ENCODE measurements around the gene CDA. TPM values are rescaled to one million over a fixed set of nuclear protein-coding genes. Genes with fewer than 3 reads are reported as not detected.
A peak's percentile ranks its signal among the peaks of the same experiment; 100 is the strongest.

The CDA gene
- total and polyA plus RNA-seq, 2 experiments from 2014 or later: 2.5 to 13.6 TPM

GRCh38 chr1:20540281-20540680, 48.6 kb upstream of the CDA start (continued):
- TF ChIP-seq REST (IDR thresholded peaks at IDR 0.05; ENCODE audit: unreplicated experiment): no peak
- no peak for TF ChIP-seq EZH2 (IDR thresholded peaks at IDR 0.05; ENCODE audit: low read depth, unreplicated experiment)
- no peak for TF ChIP-seq STAT1 (IDR thresholded peaks at IDR 0.05; ENCODE audit: unreplicated experiment)
- no peak for TF ChIP-seq NANOG (IDR thresholded peaks at IDR 0.05; ENCODE audit: borderline replicate concordance)
- TF ChIP-seq JUNB (IDR thresholded peaks at IDR 0.05; ENCODE audit: unreplicated experiment): no peak
- TF ChIP-seq ZNF331 (CRISPR knock-in tag; IDR thresholded peaks at IDR 0.05; ENCODE audit: low read depth): no peak
- TF ChIP-seq, protein P1, sequence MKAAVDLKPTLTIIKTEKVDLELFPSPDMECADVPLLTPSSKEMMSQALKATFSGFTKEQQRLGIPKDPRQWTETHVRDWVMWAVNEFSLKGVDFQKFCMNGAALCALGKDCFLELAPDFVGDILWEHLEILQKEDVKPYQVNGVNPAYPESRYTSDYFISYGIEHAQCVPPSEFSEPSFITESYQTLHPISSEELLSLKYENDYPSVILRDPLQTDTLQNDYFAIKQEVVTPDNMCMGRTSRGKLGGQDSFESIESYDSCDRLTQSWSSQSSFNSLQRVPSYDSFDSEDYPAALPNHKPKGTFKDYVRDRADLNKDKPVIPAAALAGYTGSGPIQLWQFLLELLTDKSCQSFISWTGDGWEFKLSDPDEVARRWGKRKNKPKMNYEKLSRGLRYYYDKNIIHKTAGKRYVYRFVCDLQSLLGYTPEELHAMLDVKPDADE (IDR thresholded peaks at IDR 0.05): no peak

- Histone ChIP-seq H4K20me1 (replicated peaks; ENCODE audit: insufficient read depth) (no peaks in the 10 kb centered on the region), H3K4me1 (ENCODE audit: insufficient read depth) (peaks cover 2% of the 10 kb centered on the region; the same call in 1 of the 2 replicates), H3K27me3 (ENCODE audit: insufficient read depth) (peaks cover 27% of the 10 kb centered on the region), H3K27ac (ENCODE audit: low read depth) (no peak overlapping the region), H3K36me3 (ENCODE audit: insufficient read depth) (no peaks in the 10 kb centered on the region), H3K4me3 (no peak overlapping the region), H2AFZ (no peak overlapping the region), H3K4me2 (no peak overlapping the region), H3F3A (replicated peaks; ENCODE audit: low read depth) (peaks cover 6% of the 10 kb centered on the region; the same call in 1 of the 2 replicates), H3K9me2 (ENCODE audit: insufficient read depth) (no peaks in the 10 kb centered on the region), H3K79me2 (replicated peaks; ENCODE audit: insufficient read depth) (no peaks in the 10 kb centered on the region)
- H3K27ac Mint-ChIP-seq: no peak overlapping the region
- peak; percentile 79 for ATAC-seq
- no peak overlapping the region for H3K4me3 Mint-ChIP-seq
- TF ChIP-seq STAT1 (IDR thresholded peaks at IDR 0.05; ENCODE audit: unreplicated experiment) (no peak), JUNB (IDR thresholded peaks at IDR 0.05; ENCODE audit: unreplicated experiment) (no peak), CTCF (conservative IDR thresholded peaks at IDR 0.05; ENCODE audit: low read depth in 2 of 2) (no peak), CREB1 (CRISPR knock-in tag; IDR thresholded peaks at IDR 0.05; ENCODE audit: low read depth) (no peak), NANOG (IDR thresholded peaks at IDR 0.05; ENCODE audit: borderline replicate concordance) (no peak)
- TF ChIP-seq, protein P1 (IDR thresholded peaks at IDR 0.05): no peak
- H3K36me3 Mint-ChIP-seq (ENCODE audit: low read depth): no peaks in the 10 kb centered on the region
- H3K27me3 Mint-ChIP-seq (ENCODE audit: insufficient read depth, low read depth, poor library complexity): peaks cover 25% of the 10 kb centered on the region
- H3K4me1 Mint-ChIP-seq: 0 out of 3 replicates have a peak, but pooled peaks cover 4% of the 10 kb centered on the region
- H3K9me3 Mint-ChIP-seq: no peaks in the 10 kb centered on the region
- no peak for DNase-seq (ENCODE audit: low spot score)
These were observed 42.3 kb upstream of the CDA start for GRCh38 chr1:20546637-20547036.

Data from GM23338 (cell line).